ENCODE measurements around the gene CEP20.
A peak's percentile ranks its signal among the peaks of the same experiment; 100 is the strongest.

CEP20 gene

GRCh38 chr16:15887283-15887682 is 1.1 kb downstream of the CEP20 start:
- Histone ChIP-seq H3K9ac (ENCODE audit: insufficient read length) (peak overlapping the region; percentile 97), H3K4me3 (peak overlapping the region; percentile 95), H3K36me3 (ENCODE audit: insufficient read depth, low read length) (peaks cover 21% of the 10 kb centered on the region), H3K9me3 (ENCODE audit: low read depth, low read length) (no peaks in the 10 kb centered on the region), H3K27ac (no peak overlapping the region)
- TF ChIP-seq FOXP2 (optimal IDR thresholded peaks at IDR 0.05; ENCODE audit: control extremely low read depth, extremely low read length, insufficient read depth): no peak
- TF ChIP-seq EZH2 (IDR thresholded peaks at IDR 0.05): no peak
- no peak for TF ChIP-seq POLR2AphosphoS5 (IDR thresholded peaks at IDR 0.05; ENCODE audit: borderline replicate concordance, low read depth, low read length)
- DNase-seq (ENCODE audit: low read depth, low spot score): no peak

DNA sequence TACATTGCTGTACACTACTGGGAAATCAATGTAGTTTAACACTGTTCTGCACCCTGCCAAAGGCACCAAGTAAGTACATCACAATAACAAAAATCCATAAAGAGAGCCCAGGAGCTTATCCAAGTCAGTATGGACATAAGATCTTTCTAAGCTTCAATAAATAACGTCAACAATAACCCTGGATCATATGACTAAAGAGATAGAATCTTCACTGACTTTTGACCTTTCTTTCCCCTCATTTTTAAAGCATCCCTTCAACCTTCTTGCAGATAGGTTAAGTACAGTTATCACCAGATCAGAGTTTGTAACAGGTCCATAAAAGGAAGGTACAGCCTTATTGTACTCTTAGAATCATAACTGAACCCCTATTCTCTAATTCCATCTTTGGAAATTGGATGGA is 2.3 kb downstream of the CEP20 start:
- DNase-seq (ENCODE audit: low read depth, low spot score): no peak
- TF ChIP-seq EZH2 (IDR thresholded peaks at IDR 0.05) (no peak), FOXP2 (optimal IDR thresholded peaks at IDR 0.05; ENCODE audit: control extremely low read depth, extremely low read length, insufficient read depth) (no peak), POLR2AphosphoS5 (IDR thresholded peaks at IDR 0.05; ENCODE audit: borderline replicate concordance, low read depth, low read length) (no peak)
- Histone ChIP-seq H3K9ac (ENCODE audit: insufficient read length) (no peak overlapping the region), H3K9me3 (ENCODE audit: low read depth, low read length) (no peaks in the 10 kb centered on the region), H3K4me3 (no peak overlapping the region), H3K36me3 (ENCODE audit: insufficient read depth, low read length) (peaks cover 33% of the 10 kb centered on the region), H3K27ac (0 out of 2 replicates have a peak overlapping the region, but pooled peaks have one; percentile 15)

- H3K27ac ChIP-seq: 0 out of 2 replicates have a peak overlapping the region, but pooled peaks have one; percentile 15
- TF ChIP-seq EZH2 (IDR thresholded peaks at IDR 0.05): no peak
- no peak for TF ChIP-seq POLR2AphosphoS5 (IDR thresholded peaks at IDR 0.05; ENCODE audit: borderline replicate concordance, low read depth, low read length)
- no peak for TF ChIP-seq FOXP2 (optimal IDR thresholded peaks at IDR 0.05; ENCODE audit: control extremely low read depth, extremely low read length, insufficient read depth)
- H3K9me3 ChIP-seq (ENCODE audit: low read depth, low read length): no peaks in the 10 kb centered on the region
- no peak for DNase-seq (ENCODE audit: low read depth, low spot score)
- peaks cover 38% of the 10 kb centered on the region for H3K36me3 ChIP-seq (ENCODE audit: insufficient read depth, low read length)
- no peak overlapping the region for H3K4me3 ChIP-seq
- no peak overlapping the region for H3K9ac ChIP-seq (ENCODE audit: insufficient read length)
Observed at GRCh38 chr16:15885560-15886001, 2.8 kb downstream of the CEP20 start.

GRCh38 chr16:15882563-15882962 is 5.8 kb downstream of the CEP20 start:
- Histone ChIP-seq H3K36me3 (ENCODE audit: insufficient read depth, low read length) (peaks cover 62% of the 10 kb centered on the region), H3K9ac (ENCODE audit: insufficient read length) (no peak overlapping the region), H3K9me3 (ENCODE audit: low read depth, low read length) (no peaks in the 10 kb centered on the region), H3K27ac (no peak overlapping the region), H3K4me3 (no peak overlapping the region)
- DNase-seq (ENCODE audit: low read depth, low spot score): no peak
- TF ChIP-seq FOXP2 (optimal IDR thresholded peaks at IDR 0.05; ENCODE audit: control extremely low read depth, extremely low read length, insufficient read depth) (no peak), POLR2AphosphoS5 (IDR thresholded peaks at IDR 0.05; ENCODE audit: borderline replicate concordance, low read depth, low read length) (no peak), EZH2 (IDR thresholded peaks at IDR 0.05) (no peak)

GRCh38 chr16:15881794-15882379 is 6.5 kb downstream of the CEP20 start:
- peaks cover 67% of the 10 kb centered on the region for H3K36me3 ChIP-seq (ENCODE audit: insufficient read depth, low read length)
- TF ChIP-seq EZH2 (IDR thresholded peaks at IDR 0.05) (no peak), POLR2AphosphoS5 (IDR thresholded peaks at IDR 0.05; ENCODE audit: borderline replicate concordance, low read depth, low read length) (no peak), FOXP2 (optimal IDR thresholded peaks at IDR 0.05; ENCODE audit: control extremely low read depth, extremely low read length, insufficient read depth) (no peak)
- H3K4me3 ChIP-seq: no peak overlapping the region
- peak overlapping the region; percentile 52; the same call in 1 of the 2 replicates for H3K27ac ChIP-seq
- H3K9me3 ChIP-seq (ENCODE audit: low read depth, low read length): no peaks in the 10 kb centered on the region
- no peak for DNase-seq (ENCODE audit: low read depth, low spot score)
- no peak overlapping the region for H3K9ac ChIP-seq (ENCODE audit: insufficient read length)

DNA sequence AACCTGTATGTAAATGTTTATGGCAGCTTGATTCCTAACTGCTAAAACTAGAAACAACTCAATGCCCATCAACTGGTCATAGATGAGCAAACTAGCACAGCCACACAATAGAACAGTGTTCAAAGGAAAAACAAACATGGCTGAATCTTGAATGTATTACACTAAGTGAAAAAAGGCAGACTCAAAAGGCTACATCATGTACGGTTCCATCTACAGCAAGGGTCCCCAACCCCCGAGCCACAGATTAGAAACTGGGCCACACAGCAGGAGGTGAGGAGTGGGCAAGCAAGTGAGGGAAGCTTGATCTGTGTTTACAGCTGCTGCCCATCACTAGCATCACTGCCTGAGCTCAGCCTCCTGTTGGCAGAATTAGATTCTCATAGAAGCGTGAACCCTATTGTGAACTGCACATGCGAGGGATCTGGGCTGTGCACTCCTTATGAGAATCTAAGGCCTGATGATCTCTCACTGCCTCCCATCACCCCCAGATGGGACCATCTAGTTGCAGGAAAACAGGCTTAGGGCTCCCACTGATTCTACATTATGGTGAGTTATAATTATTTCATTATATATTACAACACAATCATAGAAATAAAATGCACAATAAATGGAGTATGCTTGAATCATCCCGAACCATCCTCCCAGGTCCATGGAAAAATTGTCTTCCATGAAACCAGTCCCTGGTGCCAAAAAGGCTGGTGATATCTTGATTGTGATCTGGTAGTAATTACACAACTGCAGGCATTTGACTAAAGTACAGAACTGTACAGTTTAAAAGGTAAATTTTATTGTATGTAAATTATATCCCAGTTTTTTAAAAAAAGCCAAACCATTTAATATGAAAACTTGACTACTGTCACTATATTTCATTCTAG is 7.7 kb downstream of the CEP20 start:
- H3K4me3 ChIP-seq: no peak overlapping the region
- no peak for TF ChIP-seq POLR2AphosphoS5 (IDR thresholded peaks at IDR 0.05; ENCODE audit: borderline replicate concordance, low read depth, low read length)
- no peak for TF ChIP-seq EZH2 (IDR thresholded peaks at IDR 0.05)
- no peak for TF ChIP-seq FOXP2 (optimal IDR thresholded peaks at IDR 0.05; ENCODE audit: control extremely low read depth, extremely low read length, insufficient read depth)
- H3K9ac ChIP-seq (ENCODE audit: insufficient read length): no peak overlapping the region
- H3K27ac ChIP-seq: peak overlapping the region; percentile 52; the same call in 1 of the 2 replicates
- DNase-seq (ENCODE audit: low read depth, low spot score): no peak
- H3K36me3 ChIP-seq (ENCODE audit: insufficient read depth, low read length): peaks cover 63% of the 10 kb centered on the region
- H3K9me3 ChIP-seq (ENCODE audit: low read depth, low read length): no peaks in the 10 kb centered on the region

- no peak for TF ChIP-seq POLR2AphosphoS5 (IDR thresholded peaks at IDR 0.05; ENCODE audit: borderline replicate concordance, low read depth, low read length)
- no peak for TF ChIP-seq FOXP2 (optimal IDR thresholded peaks at IDR 0.05; ENCODE audit: control extremely low read depth, extremely low read length, insufficient read depth)
- TF ChIP-seq EZH2 (IDR thresholded peaks at IDR 0.05): no peak
- peak overlapping the region; percentile 30; the same call in 1 of the 2 replicates for H3K27ac ChIP-seq
- H3K4me3 ChIP-seq: no peak overlapping the region
- no peaks in the 10 kb centered on the region for H3K9me3 ChIP-seq (ENCODE audit: low read depth, low read length)
- peaks cover 63% of the 10 kb centered on the region for H3K36me3 ChIP-seq (ENCODE audit: insufficient read depth, low read length)
- no peak overlapping the region for H3K9ac ChIP-seq (ENCODE audit: insufficient read length)
- DNase-seq (ENCODE audit: low read depth, low spot score): no peak
Observed at GRCh38 chr16:15879255-15879811, 9.1 kb downstream of the CEP20 start.

GRCh38 chr16:15876503-15876902 is 11.9 kb downstream of the CEP20 start:
- no peak for DNase-seq (ENCODE audit: low read depth, low spot score)
- Histone ChIP-seq H3K36me3 (ENCODE audit: insufficient read depth, low read length) (peaks cover 50% of the 10 kb centered on the region), H3K9me3 (ENCODE audit: low read depth, low read length) (no peaks in the 10 kb centered on the region), H3K4me3 (no peak overlapping the region), H3K9ac (ENCODE audit: insufficient read length) (no peak overlapping the region), H3K27ac (no peak overlapping the region)
- no peak for TF ChIP-seq EZH2 (IDR thresholded peaks at IDR 0.05)
- TF ChIP-seq POLR2AphosphoS5 (IDR thresholded peaks at IDR 0.05; ENCODE audit: borderline replicate concordance, low read depth, low read length): no peak
- TF ChIP-seq FOXP2 (optimal IDR thresholded peaks at IDR 0.05; ENCODE audit: control extremely low read depth, extremely low read length, insufficient read depth): no peak
